Astrocyte of the cerebellum (primary cell): ENCODE measurements around the gene CDKN1B.
"Not testable (repeated sequence)": the region's sequence is repeated elsewhere in the genome, so short reads cannot be mapped to it uniquely, and the experiment has no call there.

Experiments used
- DNase-seq: peaks from one replicate; pipeline ENCODE4 v3.0.0-alpha.2; 2011; ENCODE audit warnings: low read depth
- H3K4me3 ChIP-seq: 2 replicates; pipeline ENCODE4 v1.5.1; 2011; ENCODE audit warnings: mild to moderate bottlenecking, low read depth, low read length, moderate library complexity
- CTCF ChIP-seq: IDR thresholded peaks from 2 replicates; pipeline ENCODE4 v1.5.1; 2012; ENCODE audit warnings: low read length, low read depth, moderate library complexity, mild to moderate bottlenecking; ENCODE audit errors: missing control alignments
- in situ Hi-C: cut with HindIII; loops from 2 replicates; pipeline ENCODE4 v1.10.0; 2017; ENCODE audit warnings: low sequenced_read_pairs

CDKN1B gene

DNA sequence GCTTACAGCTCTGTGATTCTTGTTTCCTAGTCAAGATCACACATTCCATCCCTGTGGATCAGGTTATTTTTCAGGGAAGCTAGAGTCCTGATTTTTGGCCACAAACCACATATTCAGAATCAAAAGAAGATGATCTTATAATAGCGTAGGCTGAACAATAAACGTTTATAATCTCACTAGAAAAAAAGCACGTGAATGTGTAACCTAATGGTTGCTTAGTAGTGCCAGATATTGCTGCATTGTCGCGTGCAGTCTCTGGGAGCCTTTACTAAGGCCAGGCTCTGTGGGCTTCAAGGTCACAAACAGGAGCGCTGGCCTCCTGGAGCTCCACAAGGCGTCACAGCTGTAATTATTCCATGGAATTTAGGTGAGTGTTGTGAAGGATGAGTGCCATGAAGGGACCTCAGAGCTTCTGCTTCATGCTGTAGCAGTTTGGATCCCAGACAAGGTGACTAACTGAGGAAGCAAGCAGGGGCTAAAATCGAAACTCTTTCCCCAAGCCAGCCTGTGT lies 17.4 kb downstream of the CDKN1B start:
- in situ Hi-C loops = no loop called here

DNA sequence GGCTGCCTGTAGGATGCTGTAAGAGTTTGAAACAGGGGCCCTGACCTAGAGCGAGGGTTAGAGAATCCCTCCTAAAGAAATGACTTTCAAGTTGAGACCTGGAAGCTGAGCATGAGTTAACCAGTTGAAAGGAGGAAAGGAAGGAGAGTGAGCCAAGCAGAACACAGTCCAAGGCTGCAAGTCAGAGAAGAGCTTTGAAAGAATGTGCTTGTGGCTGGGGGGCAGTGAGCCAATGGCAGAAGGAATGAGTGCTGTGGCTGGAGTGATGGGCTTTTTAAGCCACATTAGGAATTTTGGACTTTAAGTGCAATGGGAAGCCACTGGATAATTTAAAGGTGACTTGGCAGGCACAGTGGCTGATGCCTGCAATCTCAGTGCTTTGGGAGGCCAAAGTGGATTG lies 18.1 kb downstream of the CDKN1B start:
- H3K4me3 ChIP-seq = no peak overlapping the region
- no peak for TF ChIP-seq CTCF
- DNase-seq = no peak
- in situ Hi-C loops = no loop called here

More for the DNA sequence above, 17.4 kb downstream of the CDKN1B start:
- H3K4me3 ChIP-seq = no peak overlapping the region
- no peak for DNase-seq
- TF ChIP-seq CTCF = no peak

DNA sequence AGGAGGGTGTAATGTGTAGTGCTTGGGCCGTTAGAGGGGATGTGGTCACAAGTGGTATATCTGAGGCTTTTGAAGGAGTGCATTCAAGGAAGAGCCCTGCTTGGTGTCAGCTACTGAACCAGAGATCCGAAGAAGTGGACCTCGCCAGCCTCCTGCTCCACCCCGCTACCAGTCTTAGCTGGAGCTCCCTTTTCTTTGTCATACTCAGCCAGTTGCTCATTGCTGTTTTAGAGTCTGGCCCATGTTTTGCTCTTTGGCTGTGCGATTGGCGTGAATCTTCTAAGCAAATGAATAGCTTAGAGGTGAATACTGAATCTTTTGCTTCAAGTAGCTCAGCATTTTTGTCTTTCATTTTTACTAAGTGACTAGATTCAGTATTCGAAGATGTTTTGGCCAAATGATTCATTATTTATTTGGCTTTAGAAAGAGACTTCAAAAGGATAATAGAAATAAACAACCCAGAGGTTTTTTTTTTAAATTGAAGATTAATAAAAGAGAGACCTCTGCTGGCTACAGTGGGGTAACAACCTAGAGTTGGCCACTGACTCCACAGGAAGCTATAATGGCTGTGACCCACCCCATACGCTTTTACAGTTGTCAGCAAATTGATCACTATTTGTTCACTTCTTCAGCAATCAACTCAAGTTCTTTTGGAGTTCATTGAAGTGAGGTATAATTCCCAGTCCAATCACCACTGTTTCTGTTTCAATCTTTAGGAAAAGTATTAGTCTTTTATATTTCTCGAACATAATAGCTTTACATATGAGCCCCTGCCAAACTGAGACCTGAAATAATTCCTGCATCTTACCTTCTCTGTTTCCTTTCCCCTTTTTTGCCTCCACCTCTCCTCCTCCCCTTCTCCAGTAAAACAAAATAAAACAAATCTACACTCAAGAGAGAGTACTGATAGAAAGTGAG lies 19.9 kb downstream of the CDKN1B start:
- in situ Hi-C loops = no loop called here
- H3K4me3 ChIP-seq = no peak overlapping the region
- DNase-seq = no peak
- peak; percentile 65 for TF ChIP-seq CTCF

DNA sequence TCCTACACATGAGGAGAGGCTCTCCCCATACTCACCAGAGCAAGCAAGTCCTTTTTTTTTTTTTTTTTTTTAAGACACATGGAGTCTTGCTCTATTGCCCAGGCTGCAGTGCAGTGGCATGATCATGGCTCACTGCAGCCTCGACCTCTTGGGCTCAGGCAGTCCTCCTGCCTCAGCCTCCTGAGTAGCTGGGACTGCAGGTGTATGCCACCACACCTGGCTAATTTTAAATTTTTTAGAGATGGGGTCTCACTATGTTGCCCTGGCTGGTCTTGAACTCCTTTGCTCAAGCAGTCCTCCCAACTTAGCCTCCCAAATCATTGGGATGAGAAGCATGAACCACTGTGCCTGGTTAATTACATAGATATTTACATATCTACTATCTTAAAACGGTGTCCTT lies 21.0 kb downstream of the CDKN1B start:
- in situ Hi-C loops, DNase-seq, H3K4me3 ChIP-seq: not testable (repeated sequence)

DNA sequence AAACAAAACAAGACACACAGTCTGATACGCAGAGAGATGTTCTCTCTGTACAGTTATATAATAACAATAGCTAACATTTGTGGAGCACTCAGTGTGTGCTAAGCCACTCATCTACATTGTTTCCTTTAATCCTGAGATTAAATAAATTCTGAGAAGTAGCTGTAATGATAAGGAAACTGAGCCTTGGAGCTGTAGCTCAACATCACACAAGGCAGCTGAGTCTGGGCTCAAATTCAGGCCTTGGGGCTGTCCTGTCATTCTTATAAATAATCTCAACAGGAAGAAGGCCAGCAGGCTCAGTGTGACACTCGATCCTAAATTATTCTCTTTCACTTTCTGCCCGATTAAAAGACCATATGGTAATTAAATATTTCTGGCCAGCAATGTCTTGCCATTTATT lies 24.5 kb downstream of the CDKN1B start:
- H3K4me3 ChIP-seq = no peak overlapping the region
- TF ChIP-seq CTCF = no peak
- in situ Hi-C loops = no loop called here
- DNase-seq = no peak

DNA sequence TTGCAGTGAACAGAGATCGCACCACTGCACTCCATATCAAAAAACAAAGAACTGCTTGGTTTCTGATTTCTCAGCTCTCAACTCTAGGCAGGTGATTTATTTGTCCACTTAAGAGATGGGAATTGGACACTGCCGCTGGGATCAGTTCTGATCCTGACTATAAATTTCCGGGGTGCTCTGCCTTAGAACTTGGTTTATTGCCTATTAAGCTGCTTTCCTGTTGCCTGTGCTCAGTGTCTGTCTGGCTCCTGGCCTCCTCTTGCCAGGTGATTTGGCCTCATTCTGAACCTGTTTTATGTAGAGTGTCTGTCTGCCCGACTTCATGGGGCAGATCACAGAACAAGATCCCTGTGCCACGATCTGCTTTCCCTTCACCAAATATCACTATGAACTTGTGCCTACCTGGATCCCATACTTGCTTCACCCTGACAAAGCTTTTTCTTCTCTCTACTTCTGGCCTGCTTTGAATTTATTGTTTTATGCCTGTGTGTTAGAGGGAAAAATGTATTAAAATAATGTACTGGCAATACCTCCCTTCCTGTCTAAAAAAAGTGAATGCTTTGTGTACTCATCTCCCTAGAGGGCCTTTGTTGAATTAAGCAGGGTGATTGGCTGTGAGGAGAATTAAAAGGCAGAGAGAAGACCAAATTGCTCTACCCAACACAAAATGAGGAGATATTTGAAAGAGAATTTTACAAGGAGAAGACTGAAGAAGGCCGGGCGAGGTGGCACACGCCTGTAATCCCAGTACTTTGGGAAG lies 27.6 kb downstream of the CDKN1B start:
- no peak overlapping the region for H3K4me3 ChIP-seq
- no peak for TF ChIP-seq CTCF
- in situ Hi-C loops = no loop called here
- DNase-seq = no peak
